GM10248 (cell line): ENCODE measurements around the gene FBXO31.

ENCODE experiments used
- CTCF ChIA-PET: fragments of 300-600 bp; sonication (Branson Sonifier 250); formaldehyde crosslinking; extraction: SDS; loops from one replicate; lab custom pipeline; 2021; ENCODE audit warnings: antibody characterized with exemption; lab: Yijun Ruan, JAX
- POLR2A ChIA-PET: fragments of 350-650 bp; sonication (Branson Sonifier 250); formaldehyde crosslinking; extraction: SDS; loops from one replicate; lab custom pipeline; 2020; ENCODE audit warnings: antibody characterized with exemption; lab: Yijun Ruan, JAX
- DNase-seq: peaks from one replicate; pipeline ENCODE4 v3.0.0; 2012; ENCODE audit errors: extremely low spot score
- CTCF ChIP-seq: IDR thresholded peaks from 2 replicates; pipeline ENCODE4 v1.5.1; 2012; ENCODE audit warnings: mild to moderate bottlenecking, low read depth; ENCODE audit errors: extremely low read depth, missing control alignments, control extremely low read depth

The FBXO31 gene

GRCh38 chr16:87406495-87407088 is 23.0 kb upstream of the FBXO31 start:
- CTCF ChIA-PET, result interaction anchor here (0.9 to 1.7 kb wide), 2 partner anchors 10 to 12 kb away, joined by 3 to 6 read pairs; no protein-coding TSS in a partner anchor
- DNase-seq, result no peak
- POLR2A ChIA-PET, result interaction anchor here (1.4 kb wide), 1 partner anchor 12 kb away, joined by 4 read pairs; no protein-coding TSS in a partner anchor
- TF ChIP-seq CTCF, result no peak

GRCh38 chr16:87404764-87405625 is 21.4 kb upstream of the FBXO31 start:
- POLR2A ChIA-PET, result interaction anchor here (0.5 to 1.4 kb wide), 2 partner anchors 10 to 365 kb away, joined by 4 to 9 read pairs; no protein-coding TSS in a partner anchor
- no peak for TF ChIP-seq CTCF
- CTCF ChIA-PET, result interaction anchor here (1.2 to 1.7 kb wide), 2 partner anchors 11 to 146 kb away, joined by 3 to 6 read pairs; no protein-coding TSS in a partner anchor
- no peak for DNase-seq

GRCh38 chr16:87395181-87395842 is 11.7 kb upstream of the FBXO31 start:
- CTCF ChIA-PET, result interaction anchor here (1.0 to 3.1 kb wide), 9 partner anchors 9 to 241 kb away, joined by 3 to 19 read pairs (median 4); partner anchors contain the start of genes C16orf95 and FBXO31
- no peak for TF ChIP-seq CTCF
- DNase-seq, result no peak
- POLR2A ChIA-PET, result interaction anchor here (0.9 to 2.3 kb wide), 3 partner anchors 10 to 15 kb away, joined by 3 to 20 read pairs (median 4); partner anchors contain the start of gene FBXO31

- POLR2A ChIA-PET, result interaction anchor here (1.7 to 2.3 kb wide), 2 partner anchors 10 kb away, joined by 11 to 20 read pairs; partner anchors contain the start of gene FBXO31
- no peak for TF ChIP-seq CTCF
- CTCF ChIA-PET, result interaction anchor here (1.1 to 3.1 kb wide), 4 partner anchors 10 to 69 kb away, joined by 3 to 19 read pairs (median 4); partner anchors contain the start of gene FBXO31
- DNase-seq, result no peak
Observed at GRCh38 chr16:87393680-87394055, 10.1 kb upstream of the FBXO31 start.

GRCh38 chr16:87392821-87393679 is 9.5 kb upstream of the FBXO31 start:
- ChIA-PET POLR2A (interaction anchor here (1.7 kb wide), 1 partner anchor 9 kb away, joined by 11 read pairs; the partner anchor contains the start of gene FBXO31), CTCF (interaction anchor here (1.1 to 3.1 kb wide), 3 partner anchors 9 to 68 kb away, joined by 3 to 19 read pairs (median 3); partner anchors contain the start of gene FBXO31)
- peak; percentile 40 for DNase-seq
- TF ChIP-seq CTCF, result no peak
